ENCODE data around the gene GADD45GIP1. TPM values are rescaled to one million over a fixed set of nuclear protein-coding genes. Genes with fewer than 3 reads are reported as not detected.
A peak's percentile ranks its signal among the peaks of the same experiment; 100 is the strongest.

The GADD45GIP1 gene
- total RNA-seq, 4 donors from 2014 or later, result 28.6 to 55.0 (median 33.6) TPM

- peaks cover 7 to 39% (median 16%) of the 10 kb centered on the region in 4 donors for H3K4me1 ChIP-seq
- no peak for DNase-seq
- H3K36me3 ChIP-seq, result peaks cover 0 to 37% (median 17%) of the 10 kb centered on the region in 4 donors
- no peaks in the 10 kb centered on the region for H3K27me3 ChIP-seq
- TF ChIP-seq POLR2A (IDR thresholded peaks at IDR 0.05) (no peak), EP300 (IDR thresholded peaks at IDR 0.05; ENCODE audit: low read depth) (no peak), POLR2AphosphoS5 (IDR thresholded peaks at IDR 0.05) (no peak), CTCF (IDR thresholded peaks at IDR 0.05) (no peak)
- H3K4me3 ChIP-seq, result no peak overlapping the region
- no peak overlapping the region for H3K27ac ChIP-seq
- WGBS, 2 donors (ENCODE audit: low coverage in 1 of 2), result 96% methylated on average over 30 of the region's 30 CpGs; no CpG with 5 or more reads in 1 of the 2 donors
- intact Hi-C loops (cut with DNase I; ENCODE audit: low total_unique reads) (loop anchor here (10.0 kb wide), 1 partner anchor 64 kb away; the partner anchor contains the start of genes DNASE2 and KLF1), in situ Hi-C loops (cut with MboI; ENCODE audit: low pct_ligation_motif_present in 1 of 4, low pct_unique_long_range_greater_than_20kb in 1 of 4, low sequenced_read_pairs in 3 of 4) (no loop called here)
- no peaks in the 10 kb centered on the region for H3K9me3 ChIP-seq
Measured at GRCh38 chr19:12948612-12949362, 8.2 kb downstream of the GADD45GIP1 start.

GRCh38 chr19:12947702-12948611 lies 9.1 kb downstream of the GADD45GIP1 start:
- DNase-seq, result no peak
- Histone ChIP-seq H3K27me3 (no peaks in the 10 kb centered on the region), H3K27ac (no peak overlapping the region), H3K4me1 (peaks cover 7 to 37% (median 13%) of the 10 kb centered on the region in 4 donors), H3K4me3 (no peak overlapping the region), H3K36me3 (peaks cover 0 to 41% (median 20%) of the 10 kb centered on the region in 4 donors), H3K9me3 (no peaks in the 10 kb centered on the region)
- WGBS, 2 donors (ENCODE audit: low coverage in 1 of 2), result 79 to 87% methylated on average over 7 to 28 of the region's 28 CpGs
- intact Hi-C loops (cut with DNase I; ENCODE audit: low total_unique reads) (loop anchor here (10.0 kb wide), 1 partner anchor 63 kb away; the partner anchor contains the start of genes DNASE2 and KLF1), in situ Hi-C loops (cut with MboI; ENCODE audit: low pct_ligation_motif_present in 1 of 4, low pct_unique_long_range_greater_than_20kb in 1 of 4, low sequenced_read_pairs in 3 of 4) (no loop called here)
- TF ChIP-seq POLR2AphosphoS5 (IDR thresholded peaks at IDR 0.05), result no peak
- TF ChIP-seq CTCF (IDR thresholded peaks at IDR 0.05), result no peak
- no peak for TF ChIP-seq EP300 (IDR thresholded peaks at IDR 0.05; ENCODE audit: low read depth)
- no peak for TF ChIP-seq POLR2A (IDR thresholded peaks at IDR 0.05)

GRCh38 chr19:12946731-12947496 lies 10.1 kb downstream of the GADD45GIP1 start:
- Histone ChIP-seq H3K27ac (peak overlapping the region; percentile 95 to 97 (median 96)), H3K9me3 (no peaks in the 10 kb centered on the region), H3K27me3 (no peaks in the 10 kb centered on the region), H3K4me3 (peak overlapping the region in 3 of 4 donors; percentile 67 to 92 (median 79)), H3K36me3 (peaks cover 0 to 45% (median 19%) of the 10 kb centered on the region in 4 donors), H3K4me1 (peaks cover 10 to 35% (median 14%) of the 10 kb centered on the region in 4 donors)
- 61 to 65% methylated on average over 10 to 14 of the region's 14 CpGs for WGBS, 2 donors (ENCODE audit: low coverage in 1 of 2)
- in situ Hi-C loops (cut with MboI; ENCODE audit: low pct_ligation_motif_present in 1 of 4, low pct_unique_long_range_greater_than_20kb in 1 of 4, low sequenced_read_pairs in 3 of 4), result no loop called here
- intact Hi-C loops (cut with DNase I; ENCODE audit: low total_unique reads), result loop anchor here (10.0 kb wide), 1 partner anchor 62 kb away; the partner anchor contains the start of genes DNASE2 and KLF1
- TF ChIP-seq EP300 (IDR thresholded peaks at IDR 0.05; ENCODE audit: low read depth) (no peak), POLR2AphosphoS5 (IDR thresholded peaks at IDR 0.05) (no peak), POLR2A (IDR thresholded peaks at IDR 0.05) (no peak), CTCF (IDR thresholded peaks at IDR 0.05) (no peak)
- no peak for DNase-seq
